OCI-M2 (cell line): Measurements from ENCODE around the gene NPBWR2.
"Not testable (repeated sequence)": the region's sequence is repeated elsewhere in the genome, so short reads cannot be mapped to it uniquely, and the experiment has no call there.

ENCODE experiments used
- DNase-seq: peaks from one replicate; lab custom pipeline; 2025; ENCODE audit not compliant: unreplicated experiment; lab: John Stamatoyannopoulos, UW

Gene NPBWR2

GRCh38 chr20:64144144-64144912 is 37.0 kb upstream of the NPBWR2 start:
- no peak for DNase-seq

DNA sequence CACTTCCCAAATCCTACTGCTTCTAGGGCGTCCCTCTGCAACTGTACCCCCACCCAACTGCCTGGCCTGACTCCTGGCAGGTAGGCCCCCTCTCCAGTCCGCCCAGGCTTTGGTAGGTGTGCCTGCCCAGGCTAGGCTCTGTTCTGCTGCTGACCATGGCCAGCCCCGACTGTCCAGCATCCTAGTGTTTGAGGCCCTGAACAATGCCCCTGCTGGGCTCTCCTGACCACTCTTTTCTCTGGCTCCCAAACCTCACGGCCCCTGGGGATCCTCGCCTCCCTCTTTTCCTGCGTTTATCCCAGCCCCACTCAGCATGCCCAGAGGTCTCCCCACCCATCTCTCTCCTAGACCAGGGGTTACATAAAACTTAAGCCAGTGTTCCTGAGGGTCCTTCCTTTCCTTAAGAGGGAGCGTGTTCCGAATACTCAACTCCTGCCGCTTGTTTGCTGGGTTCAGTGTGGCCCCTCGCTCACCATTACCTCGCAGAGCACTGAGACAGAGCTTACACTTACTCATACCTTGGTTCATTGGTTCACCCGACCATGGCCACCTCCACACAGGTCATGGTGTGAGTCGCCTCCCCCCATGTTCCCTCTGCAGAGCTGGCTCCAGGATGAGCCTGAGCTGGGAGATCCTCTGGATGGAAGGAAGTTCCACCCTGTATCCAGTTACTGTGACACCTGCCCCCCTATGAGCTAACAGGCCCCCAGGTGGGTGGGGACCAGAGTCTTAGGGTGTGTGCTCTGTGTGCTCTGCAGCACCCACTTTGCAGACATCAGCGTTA is 35.8 kb upstream of the NPBWR2 start:
- DNase-seq, result no peak

GRCh38 chr20:64142590-64142989 is 35.2 kb upstream of the NPBWR2 start:
- no peak for DNase-seq

DNA sequence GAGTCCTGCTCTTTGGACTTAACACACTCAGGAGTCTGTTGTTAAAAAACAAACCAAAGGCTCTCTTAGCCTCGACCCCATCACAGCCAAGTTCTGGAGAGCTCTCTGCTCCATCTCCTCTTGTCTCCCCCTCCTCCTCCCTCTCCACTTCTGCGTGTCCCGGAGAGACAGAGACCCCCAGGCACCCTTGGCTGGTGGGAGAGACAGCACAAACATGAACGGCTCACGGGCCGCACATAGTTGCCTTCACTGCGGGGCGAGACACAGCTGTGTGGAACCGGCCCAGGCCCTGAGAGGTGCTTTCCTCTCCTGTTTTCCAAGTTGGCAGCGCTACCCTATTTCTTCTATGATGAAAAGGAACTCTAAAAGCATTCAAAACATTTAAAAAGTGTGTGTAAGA is 33.6 kb upstream of the NPBWR2 start:
- no peak for DNase-seq

DNA sequence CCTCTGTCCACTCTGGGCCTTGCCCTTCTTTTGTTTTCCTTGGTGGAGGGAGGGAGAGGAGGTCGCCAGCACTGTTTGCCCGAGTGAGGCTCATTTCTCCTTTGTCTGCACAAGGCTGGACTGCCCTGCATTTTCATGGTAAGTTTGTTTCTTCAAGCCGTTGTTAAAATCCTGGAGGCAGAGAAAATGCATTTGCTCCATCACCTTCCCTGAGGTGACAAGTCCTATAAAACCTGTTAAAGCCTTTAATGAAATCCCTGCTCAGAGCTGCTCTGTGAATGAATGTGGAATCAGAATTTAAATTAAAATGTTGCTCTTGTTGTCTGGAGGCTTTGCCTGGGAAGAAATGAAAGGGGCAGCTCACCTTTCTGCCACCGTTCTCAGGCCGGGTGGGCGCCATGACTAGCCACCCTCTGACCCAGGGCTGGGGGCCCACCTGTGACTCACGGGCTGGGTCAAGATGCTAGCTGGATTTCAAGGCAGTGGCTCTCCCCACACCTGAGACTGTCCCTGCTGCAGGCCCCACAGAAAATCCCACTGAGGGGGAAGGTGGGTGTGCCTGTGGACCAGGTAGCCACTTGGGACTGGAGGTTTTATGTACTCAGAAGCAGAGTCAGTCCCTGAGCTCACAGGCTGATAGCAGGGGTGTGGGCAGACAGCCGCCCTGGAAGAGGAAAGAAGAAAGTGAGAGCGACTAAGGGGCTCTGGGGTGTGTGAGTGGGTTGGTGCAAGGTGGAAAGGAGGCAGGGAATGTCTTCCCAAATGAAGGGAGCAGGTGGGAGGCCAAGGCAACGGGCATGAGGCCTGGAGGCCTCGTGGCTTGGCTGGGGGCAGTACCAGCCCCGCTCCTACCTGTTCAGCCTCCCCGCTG is 32.9 kb upstream of the NPBWR2 start:
- DNase-seq, result no peak

DNA sequence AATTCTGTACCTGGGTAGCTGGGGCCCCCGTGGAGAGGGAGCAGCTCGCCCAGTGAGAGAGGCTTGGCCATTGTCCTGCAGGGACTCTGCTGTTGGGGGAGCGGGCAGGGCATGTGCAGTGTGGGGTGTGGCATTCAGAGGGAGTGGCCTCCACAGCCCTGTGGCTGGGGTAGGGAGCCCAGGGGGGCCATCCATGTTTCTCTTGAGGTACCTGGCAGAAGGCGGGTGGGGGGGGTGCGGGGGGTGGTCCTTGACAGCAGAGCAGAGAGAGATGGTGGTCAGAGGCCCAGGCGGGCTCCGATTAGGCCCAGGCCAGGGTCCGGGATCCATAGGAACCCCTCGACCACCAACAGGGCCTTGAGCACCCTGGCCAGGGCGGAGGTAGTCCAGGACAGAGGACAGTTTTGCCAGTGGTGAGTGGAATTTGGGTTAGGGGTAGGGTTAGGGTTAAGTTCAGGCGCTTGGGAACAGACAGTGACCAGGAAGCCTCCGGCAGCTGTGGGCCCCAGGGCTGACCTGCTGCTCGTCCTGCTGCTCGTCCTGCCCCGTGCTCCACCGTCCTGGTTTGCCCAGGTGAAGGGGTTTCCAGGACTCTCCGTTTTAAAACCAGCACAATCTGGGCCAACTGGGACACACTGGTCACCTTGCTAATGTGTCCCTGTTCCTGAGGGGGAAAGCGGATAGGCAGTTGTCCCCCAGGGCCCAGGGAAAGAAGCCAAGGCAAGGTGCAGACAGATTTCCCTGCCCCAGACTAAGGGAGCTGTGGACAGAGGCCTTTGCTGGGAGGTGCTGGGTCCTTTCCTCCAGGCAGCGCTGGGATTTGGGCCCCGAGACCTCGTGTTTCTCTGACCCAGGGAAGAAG is 32.1 kb upstream of the NPBWR2 start:
- DNase-seq, result no peak

DNA sequence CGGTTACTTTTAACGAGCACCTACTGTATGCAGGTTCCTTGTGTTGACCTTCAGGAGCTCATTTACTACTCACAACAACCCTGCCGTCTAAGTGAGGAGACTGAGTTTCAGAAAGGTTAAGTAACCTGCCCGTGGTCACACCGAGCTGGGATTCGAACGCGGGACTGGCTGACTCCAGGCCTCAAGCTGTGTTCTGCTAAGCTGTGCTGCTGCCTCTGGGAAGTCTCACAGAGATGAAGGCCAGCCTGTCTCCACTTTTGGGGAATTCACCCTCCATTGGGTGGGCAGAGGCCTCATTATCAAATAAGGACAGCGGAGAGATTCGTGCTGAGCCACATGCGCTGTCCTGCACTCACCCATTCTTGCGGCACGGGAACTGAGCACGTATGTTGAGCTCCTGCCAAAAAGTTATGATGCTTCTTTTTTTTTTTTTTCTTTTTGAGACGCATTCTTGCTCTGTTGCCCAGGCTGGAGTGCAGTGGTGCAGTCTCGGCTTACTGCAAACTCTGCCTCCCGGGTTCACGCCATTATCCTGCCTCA is 31.0 kb upstream of the NPBWR2 start:
- DNase-seq, result no peak

GRCh38 chr20:64137598-64138031 is 30.2 kb upstream of the NPBWR2 start:
- DNase-seq, result no peak

DNA sequence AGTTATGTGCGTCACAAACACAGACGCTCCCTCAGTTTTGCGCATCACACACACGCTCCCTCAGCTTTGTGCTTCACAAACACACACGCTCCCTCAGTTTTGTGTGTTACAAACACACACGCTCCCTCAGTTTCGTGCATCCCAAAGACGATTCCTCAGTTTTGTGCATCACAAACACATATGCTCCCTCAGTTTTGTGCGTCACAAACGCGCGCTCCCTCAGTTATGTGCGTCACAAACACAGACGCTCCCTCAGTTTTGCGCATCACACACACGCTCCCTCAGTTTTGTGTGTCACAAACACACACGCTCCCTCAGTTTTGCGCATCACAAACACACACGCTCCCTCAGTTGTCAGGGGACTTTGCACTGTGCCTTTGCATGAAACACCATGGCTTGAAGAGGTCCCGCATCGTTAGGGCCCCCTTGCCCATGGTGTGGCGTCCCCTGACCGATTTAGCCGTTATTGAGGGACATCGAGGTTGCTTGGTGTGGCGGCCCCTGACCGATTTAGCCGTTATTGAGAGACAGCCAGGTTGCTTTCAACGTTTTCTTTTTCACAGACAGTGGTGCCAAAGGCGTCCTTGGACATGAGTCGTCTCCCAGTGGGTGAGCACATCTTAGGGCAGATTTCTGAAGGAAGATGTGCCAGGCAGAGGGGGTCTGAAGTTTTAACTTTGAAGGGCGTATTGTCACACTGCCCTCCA is 28.8 kb upstream of the NPBWR2 start:
- no peak for DNase-seq

- not testable (repeated sequence) for DNase-seq
Observed at GRCh38 chr20:64134744-64135143, 27.4 kb upstream of the NPBWR2 start.

DNA sequence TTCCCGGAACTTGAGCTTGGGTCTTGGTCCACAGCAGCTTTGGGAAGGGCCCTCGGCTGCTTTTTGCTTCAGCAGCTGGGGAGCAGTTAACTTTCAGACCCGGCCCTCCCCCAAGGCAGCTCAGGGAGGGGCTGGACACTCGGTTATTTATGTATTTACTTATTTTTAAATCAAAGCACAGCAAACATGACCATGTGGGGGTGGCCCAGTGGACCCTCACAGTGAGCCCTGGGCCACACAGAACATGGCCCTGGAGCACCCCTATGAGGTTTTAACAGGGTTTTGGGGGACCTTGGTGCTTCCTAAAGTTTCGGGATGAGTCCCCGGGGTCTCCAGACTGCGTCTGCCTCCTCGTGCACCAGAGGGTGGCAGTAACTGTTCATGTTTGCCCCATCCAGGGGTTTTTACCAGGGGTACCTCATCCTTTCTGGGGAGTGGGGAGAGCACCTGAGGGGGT is 26.6 kb upstream of the NPBWR2 start:
- no peak for DNase-seq

DNA sequence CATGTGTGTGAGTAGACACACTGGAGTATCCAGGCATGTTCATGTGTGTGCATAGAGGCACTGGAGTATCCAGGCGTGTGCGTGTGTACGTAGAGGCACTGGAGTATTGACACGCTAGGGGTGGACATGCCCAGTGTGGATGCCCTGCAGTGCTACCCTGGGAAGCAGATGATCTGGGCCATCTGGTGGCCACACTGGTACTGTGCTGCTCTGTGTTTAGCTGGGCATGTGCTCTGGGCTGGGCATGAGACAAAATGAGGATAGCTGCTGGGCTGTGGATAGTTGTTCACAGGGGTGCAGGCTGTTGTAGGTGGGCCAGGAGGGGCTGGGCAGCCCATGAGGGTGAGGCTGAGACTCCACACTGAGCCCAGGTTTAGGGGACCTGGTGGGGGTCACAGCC is 24.0 kb upstream of the NPBWR2 start:
- DNase-seq, result no peak

DNA sequence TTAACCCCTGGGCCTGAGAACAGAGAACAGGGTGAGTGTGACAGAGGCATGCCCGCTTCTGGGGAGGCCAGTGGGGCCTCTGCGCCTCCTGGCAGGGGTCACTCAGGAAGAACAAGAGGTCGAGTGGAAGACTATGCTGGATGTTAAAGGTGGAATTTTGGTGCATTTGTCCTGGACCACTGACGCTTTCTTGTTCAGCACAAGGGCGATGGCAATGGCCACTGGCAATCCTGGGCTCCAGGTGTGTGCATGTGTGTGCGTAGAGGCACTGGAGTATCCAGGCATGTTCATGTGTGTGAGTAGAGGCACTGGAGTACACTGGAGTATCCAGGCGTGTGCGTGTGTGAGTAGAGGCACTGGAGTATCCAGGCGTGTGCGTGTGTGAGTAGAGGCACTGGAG is 23.5 kb upstream of the NPBWR2 start:
- DNase-seq, result no peak

- DNase-seq, result no peak
Observed at GRCh38 chr20:64130271-64130670, 22.9 kb upstream of the NPBWR2 start.

DNA sequence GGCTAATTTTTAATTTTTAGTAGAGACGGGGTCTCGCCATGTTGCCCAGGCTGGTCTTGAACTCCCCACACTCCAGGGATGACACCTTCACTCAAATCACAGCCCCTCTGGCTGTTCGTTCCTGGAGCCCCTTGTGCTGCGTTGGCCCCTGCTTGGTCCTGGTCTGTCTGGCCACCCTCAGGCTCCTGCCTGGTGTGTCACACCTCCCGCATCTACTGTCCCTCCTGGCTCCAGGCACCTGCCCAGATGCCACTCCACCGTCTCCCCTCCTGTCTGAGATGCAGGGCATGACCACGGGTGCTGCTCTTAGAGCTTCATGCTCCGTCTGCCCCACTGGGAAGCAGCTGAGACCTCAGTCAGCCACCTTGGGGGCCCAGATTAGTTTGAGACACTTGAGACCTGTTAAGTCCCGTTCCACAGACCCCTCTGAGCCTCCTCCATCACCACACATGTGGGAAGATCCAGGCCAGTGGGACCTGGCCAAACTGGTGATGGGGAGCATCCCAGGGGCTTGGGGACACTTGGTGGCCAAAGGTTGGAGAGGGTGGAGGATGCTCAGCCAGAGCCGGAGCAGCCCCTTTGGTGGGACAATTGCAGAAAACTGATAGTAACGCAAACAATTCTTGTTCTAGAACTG is 21.9 kb upstream of the NPBWR2 start:
- DNase-seq, result no peak

DNA sequence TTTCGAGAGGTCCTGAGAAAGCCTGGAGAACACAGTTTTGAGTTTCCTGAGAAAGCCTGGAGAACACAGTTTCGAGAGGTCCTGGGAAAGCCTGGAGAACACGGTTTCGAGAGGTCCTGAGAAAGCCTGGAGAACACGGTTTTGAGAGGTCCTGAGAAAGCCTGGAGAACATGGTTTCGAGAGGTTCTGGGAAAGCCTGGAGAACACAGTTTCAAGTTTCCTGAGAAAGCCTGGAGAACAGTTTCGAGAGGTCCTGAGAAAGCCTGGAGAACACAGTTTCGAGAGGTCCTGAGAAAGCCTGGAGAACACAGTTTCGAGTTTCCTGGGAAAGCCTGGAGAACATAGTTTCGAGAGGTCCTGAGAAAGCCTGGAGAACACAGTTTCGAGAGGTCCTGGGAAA is 16.2 kb upstream of the NPBWR2 start:
- not testable (repeated sequence) for DNase-seq

GRCh38 chr20:64122927-64123326 is 15.6 kb upstream of the NPBWR2 start:
- not testable (repeated sequence) for DNase-seq

DNA sequence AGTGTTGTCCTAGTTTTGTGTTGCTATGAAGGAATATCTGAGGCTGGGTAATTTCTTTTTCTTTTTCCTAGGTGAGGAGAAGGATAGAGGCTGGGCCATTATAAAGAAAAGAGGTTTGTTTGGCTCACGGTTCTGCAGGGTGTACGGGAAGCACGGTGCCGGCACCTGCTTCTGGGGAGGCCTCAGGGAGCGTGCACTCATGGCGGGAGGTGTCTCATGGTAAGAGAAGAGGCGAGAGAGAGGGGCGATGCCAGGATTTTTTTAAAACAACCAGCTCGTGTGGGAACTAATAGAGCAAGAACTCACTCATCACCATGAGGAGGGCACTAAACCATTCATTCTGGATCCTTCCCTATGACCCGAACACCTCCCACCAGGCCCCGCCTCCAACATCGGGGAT is 14.2 kb upstream of the NPBWR2 start:
- DNase-seq, result no peak
